Hematopoietic multipotent progenitor cell treated with erythropoietin and hydrocortisone succinate and interleukin-3 and kit ligand, for 6 days (in vitro differentiated cells): Measurements from ENCODE around the gene SLC35F1.

Experiments
- DNase-seq: peaks from one replicate; pipeline ENCODE4 v3.0.0-alpha.2; 2015

Gene SLC35F1

GRCh38 chr6:118319894-118320649, 413.0 kb downstream of the SLC35F1 start:
- no peak for DNase-seq

- DNase-seq: no peak
These were observed 413.6 kb downstream of the SLC35F1 start for GRCh38 chr6:118320652-118321051.

GRCh38 chr6:118324116-118324515, 417.1 kb downstream of the SLC35F1 start:
- no peak for DNase-seq

GRCh38 chr6:118325220-118325860, 418.3 kb downstream of the SLC35F1 start:
- DNase-seq: no peak

GRCh38 chr6:118326712-118327111, 419.6 kb downstream of the SLC35F1 start:
- DNase-seq: no peak

GRCh38 chr6:118327237-118327636, 420.2 kb downstream of the SLC35F1 start:
- DNase-seq: no peak

- no peak for DNase-seq
These were observed 426.7 kb downstream of the SLC35F1 start for GRCh38 chr6:118333772-118334171.

GRCh38 chr6:118334634-118335033, 427.6 kb downstream of the SLC35F1 start:
- DNase-seq: no peak

GRCh38 chr6:118335325-118335816, 428.3 kb downstream of the SLC35F1 start:
- DNase-seq: no peak

- no peak for DNase-seq
These were observed 437.1 kb downstream of the SLC35F1 start for GRCh38 chr6:118344014-118344670.

GRCh38 chr6:118350881-118351430, 443.9 kb downstream of the SLC35F1 start:
- no peak for DNase-seq

- no peak for DNase-seq
These were observed 446.5 kb downstream of the SLC35F1 start for GRCh38 chr6:118353564-118353963.

GRCh38 chr6:118354641-118355040, 447.6 kb downstream of the SLC35F1 start:
- DNase-seq: no peak

GRCh38 chr6:118356054-118356453, 449.0 kb downstream of the SLC35F1 start:
- DNase-seq: no peak

- no peak for DNase-seq
These were observed 449.6 kb downstream of the SLC35F1 start for GRCh38 chr6:118356686-118357085.
